SK-N-SH (cell line): ENCODE measurements around the gene NOD2. TPM values are rescaled to one million over a fixed set of nuclear protein-coding genes. Genes with fewer than 3 reads are reported as not detected.

Experiments used
- CTCF ChIA-PET: fragments of 300-600, 350-600 bp; formaldehyde crosslinking; extraction: SDS; loops from one replicate; lab custom pipeline; 2021; lab: Yijun Ruan, JAX
- POLR2A ChIA-PET: fragments of 350-600 bp; sonication (Branson Sonifier 250); formaldehyde crosslinking; extraction: SDS; loops from one replicate; lab custom pipeline; 2020; ENCODE audit warnings: antibody characterized with exemption, inconsistent platforms; lab: Yijun Ruan, JAX
- DNase-seq: peaks from one replicate; pipeline ENCODE4 v3.0.0; 2012
- H2AFZ ChIP-seq: fragments of 200-600 bp; sonication (generic); 2 replicates; pipeline ENCODE4 v1.8.1; 2016; ENCODE audit warnings: antibody characterized with exemption, mild to moderate bottlenecking, low read depth
- H3F3A ChIP-seq: fragments of 200-600 bp; sonication (generic); replicated peaks from 2 replicates; pipeline ENCODE3; 2016; ENCODE audit warnings: antibody characterized with exemption, mild to moderate bottlenecking; ENCODE audit not compliant: insufficient read depth
- H3K27ac ChIP-seq, 2 experiments: fragments of 200-500 bp in 1 of 2; fragments of 200-600 bp in 1 of 2; sonication (Bioruptor generic) in 1 of 2; sonication (generic), shearing (Covaris generic) in 1 of 2; 2 replicates each; pipeline versions ENCODE4 v1.5.1 to v1.6.1; 2014 to 2016; ENCODE audit warnings: low read depth in 2 of 2, inconsistent platforms in 1 of 2, low read length in 1 of 2, mild to moderate bottlenecking in 1 of 2, mixed read lengths in 1 of 2
- H3K27me3 ChIP-seq: fragments of 200-600 bp; sonication (generic), shearing (Covaris generic); 2 replicates; pipeline ENCODE4 v1.6.1; 2016; ENCODE audit warnings: mixed run types; ENCODE audit not compliant: insufficient read depth
- H3K36me3 ChIP-seq, 2 experiments: fragments of 200-500 bp in 1 of 2; fragments of 200-600 bp in 1 of 2; sonication (Bioruptor generic) in 1 of 2; sonication (generic) in 1 of 2; replicated peaks in 1 of 2; 2 replicates each; pipeline versions ENCODE3 to v1.5.1; 2014 to 2016; ENCODE audit warnings: low read length in 1 of 2, mild to moderate bottlenecking in 1 of 2; ENCODE audit not compliant: insufficient read depth in 2 of 2, control insufficient read depth in 1 of 2
- H3K4me1 ChIP-seq, 2 experiments: fragments of 200-500 bp in 1 of 2; fragments of 200-600 bp in 1 of 2; sonication (Bioruptor generic) in 1 of 2; sonication (generic), shearing (Covaris generic) in 1 of 2; 2 replicates each; pipeline versions ENCODE4 v1.5.1 to v1.6.1; 2014 to 2016; ENCODE audit warnings: low read depth in 1 of 2, low read length in 1 of 2, mixed run types in 1 of 2; ENCODE audit not compliant: insufficient read depth in 2 of 2, control insufficient read depth in 1 of 2
- H3K4me2 ChIP-seq: fragments of 200-600 bp; sonication (generic), shearing (Covaris generic); 2 replicates; pipeline ENCODE4 v1.6.1; 2017; ENCODE audit warnings: mixed run types
- H3K4me3 ChIP-seq, 2 experiments: fragments of 200-500 bp in 1 of 2; fragments of 200-600 bp in 1 of 2; sonication (Bioruptor generic) in 1 of 2; sonication (generic), shearing (Covaris generic) in 1 of 2; 2 replicates each; pipeline versions ENCODE4 v1.5.1 to v1.8.1; 2014 to 2016; ENCODE audit warnings: low read depth in 2 of 2, inconsistent platforms in 1 of 2, low read length in 1 of 2, mild to moderate bottlenecking in 1 of 2, mixed read lengths in 1 of 2, moderate library complexity in 1 of 2
- H3K79me2 ChIP-seq: fragments of 200-600 bp; sonication (generic); 2 replicates; pipeline ENCODE4 v1.8.1; 2017; ENCODE audit warnings: mild to moderate bottlenecking; ENCODE audit not compliant: insufficient read depth
- H3K9ac ChIP-seq: fragments of 200-600 bp; sonication (generic); 2 replicates; pipeline ENCODE4 v1.6.1; 2017; ENCODE audit warnings: mixed run types
- H3K9me2 ChIP-seq: fragments of 200-600 bp; sonication (generic); 2 replicates; pipeline ENCODE4 v1.6.1; 2017; ENCODE audit warnings: mixed run types
- H3K9me3 ChIP-seq: fragments of 200-600 bp; sonication (generic); 2 replicates; pipeline ENCODE4 v1.6.1; 2017; ENCODE audit warnings: mixed run types, mild to moderate bottlenecking, moderate library complexity
- H4K20me1 ChIP-seq: fragments of 200-600 bp; sonication (generic); 2 replicates; pipeline ENCODE4 v1.6.1; 2017; ENCODE audit warnings: mild to moderate bottlenecking, mixed run types; ENCODE audit not compliant: insufficient read depth
- GATA2 ChIP-seq: sonication (generic); formaldehyde crosslinking; IDR thresholded peaks from 2 replicates; pipeline ENCODE4 v1.5.0; 2020; ENCODE audit warnings: mild to moderate bottlenecking, missing genetic modification reagents
- MXI1 ChIP-seq: IDR thresholded peaks from 2 replicates; pipeline ENCODE4 v1.6.1; 2012; ENCODE audit warnings: mild to moderate bottlenecking, low read depth, low read length, improper control_type of control experiment
- NRF1 ChIP-seq: IDR thresholded peaks from 2 replicates; pipeline ENCODE4 v1.6.1; 2012; ENCODE audit warnings: low read depth, mild to moderate bottlenecking, low read length
- RFX5 ChIP-seq: IDR thresholded peaks from 2 replicates; pipeline ENCODE4 v1.6.1; 2012; ENCODE audit warnings: mild to moderate bottlenecking, improper control_type of control experiment, low read length
- SIN3A ChIP-seq: IDR thresholded peaks from 2 replicates; pipeline ENCODE4 v1.6.1; 2012; ENCODE audit warnings: low read depth, mild to moderate bottlenecking, low read length, moderate library complexity, borderline replicate concordance
- TCF12 ChIP-seq: IDR thresholded peaks from 2 replicates; pipeline ENCODE4 v1.4.0; 2012
- TEAD4 ChIP-seq: IDR thresholded peaks from 2 replicates; pipeline ENCODE4 v1.4.0; 2012; ENCODE audit warnings: mild to moderate bottlenecking, borderline replicate concordance; ENCODE audit not compliant: insufficient read depth
- YY1 ChIP-seq: IDR thresholded peaks from 2 replicates; pipeline ENCODE4 v1.4.0; 2012; ENCODE audit warnings: low read depth, mild to moderate bottlenecking
- WGBS: methylation state at CpG from one replicate; pipeline ENCODE4 v1.1.6; 2017; ENCODE audit warnings: low lambda C conversion rate; 5-methylcytosine and 5-hydroxymethylcytosine counted together
- polyA plus RNA-seq, 3 experiments: library from polyadenylated mRNA; depleted of rRNA; stranded (reverse); fragments of >200 nt; gene quantifications; 2 replicates each; pipeline ENCODE4 v1.2.3, GENCODE V29; 2012
- TF ChIP-seq, protein P1 (sequence below): IDR thresholded peaks from 2 replicates; pipeline ENCODE4 v1.6.1; 2012; ENCODE audit warnings: mild to moderate bottlenecking, low read depth, low read length, moderate library complexity

The NOD2 gene
- polyA plus RNA-seq, 1 of the 3 experiments (the other 2 are of a cell fraction): not detected

DNA sequence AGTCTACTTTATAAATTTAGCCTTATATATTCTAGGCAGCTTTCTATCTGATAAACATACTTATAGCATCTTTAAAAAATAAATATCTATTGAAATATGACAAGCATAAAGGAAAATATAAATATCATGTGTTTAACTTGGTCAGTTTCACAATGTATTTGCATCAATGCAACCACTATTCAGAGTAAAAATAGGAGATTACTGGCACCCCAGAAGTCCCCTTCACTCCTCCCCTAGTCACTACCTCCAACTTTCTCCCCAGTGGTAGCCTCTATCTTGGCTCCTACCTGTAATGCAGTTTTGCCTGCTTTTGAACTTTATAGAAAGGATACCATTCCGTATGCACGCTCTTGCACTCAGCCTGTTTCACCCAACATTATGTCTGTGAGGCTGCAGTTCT is 3.2 kb upstream of the NOD2 start:
- no peaks in the 10 kb centered on the region for H3K79me2 ChIP-seq
- H3K9me3 ChIP-seq: no peaks in the 10 kb centered on the region
- DNase-seq: no peak
- H3K4me1 ChIP-seq: no peaks in the 10 kb centered on the region; a peak in 1 of 4 replicates
- 59% methylated on average over 2 of the region's 2 CpGs for WGBS
- H3K4me3 ChIP-seq: no peak overlapping the region
- no peak overlapping the region for H3K4me2 ChIP-seq
- H3K9ac ChIP-seq: no peak overlapping the region
- ChIA-PET CTCF (interaction anchor here (1.2 kb wide), 1 partner anchor 116 kb away, joined by 3 read pairs; no protein-coding TSS in a partner anchor), POLR2A (no interaction called here)
- no peaks in the 10 kb centered on the region for H3K9me2 ChIP-seq
- H3K36me3 ChIP-seq: no peaks in the 10 kb centered on the region
- no peaks in the 10 kb centered on the region; the same call in 1 of the 2 replicates for H3K27me3 ChIP-seq
- H3F3A ChIP-seq: no peaks in the 10 kb centered on the region
- H3K27ac ChIP-seq: no peak overlapping the region
- no peak overlapping the region for H2AFZ ChIP-seq
- H4K20me1 ChIP-seq: no peaks in the 10 kb centered on the region
- TF ChIP-seq TCF12 (no peak), RFX5 (no peak), NRF1 (no peak), SIN3A (no peak)

- Histone ChIP-seq H4K20me1 (no peaks in the 10 kb centered on the region), H3K9ac (no peak overlapping the region), H3K27me3 (no peaks in the 10 kb centered on the region; the same call in 1 of the 2 replicates), H3K4me2 (no peak overlapping the region), H3K79me2 (no peaks in the 10 kb centered on the region), H3K9me2 (no peaks in the 10 kb centered on the region), H3K4me1 (peaks cover 0 to 2% of the 10 kb centered on the region in 2 experiments; a peak in 1 of 4 replicates), H3F3A (no peaks in the 10 kb centered on the region), H3K27ac (no peak overlapping the region), H2AFZ (no peak overlapping the region), H3K4me3 (no peak overlapping the region), H3K36me3 (no peaks in the 10 kb centered on the region), H3K9me3 (no peaks in the 10 kb centered on the region)
- ChIA-PET CTCF (no interaction called here), POLR2A (no interaction called here)
- TF ChIP-seq, protein P1, sequence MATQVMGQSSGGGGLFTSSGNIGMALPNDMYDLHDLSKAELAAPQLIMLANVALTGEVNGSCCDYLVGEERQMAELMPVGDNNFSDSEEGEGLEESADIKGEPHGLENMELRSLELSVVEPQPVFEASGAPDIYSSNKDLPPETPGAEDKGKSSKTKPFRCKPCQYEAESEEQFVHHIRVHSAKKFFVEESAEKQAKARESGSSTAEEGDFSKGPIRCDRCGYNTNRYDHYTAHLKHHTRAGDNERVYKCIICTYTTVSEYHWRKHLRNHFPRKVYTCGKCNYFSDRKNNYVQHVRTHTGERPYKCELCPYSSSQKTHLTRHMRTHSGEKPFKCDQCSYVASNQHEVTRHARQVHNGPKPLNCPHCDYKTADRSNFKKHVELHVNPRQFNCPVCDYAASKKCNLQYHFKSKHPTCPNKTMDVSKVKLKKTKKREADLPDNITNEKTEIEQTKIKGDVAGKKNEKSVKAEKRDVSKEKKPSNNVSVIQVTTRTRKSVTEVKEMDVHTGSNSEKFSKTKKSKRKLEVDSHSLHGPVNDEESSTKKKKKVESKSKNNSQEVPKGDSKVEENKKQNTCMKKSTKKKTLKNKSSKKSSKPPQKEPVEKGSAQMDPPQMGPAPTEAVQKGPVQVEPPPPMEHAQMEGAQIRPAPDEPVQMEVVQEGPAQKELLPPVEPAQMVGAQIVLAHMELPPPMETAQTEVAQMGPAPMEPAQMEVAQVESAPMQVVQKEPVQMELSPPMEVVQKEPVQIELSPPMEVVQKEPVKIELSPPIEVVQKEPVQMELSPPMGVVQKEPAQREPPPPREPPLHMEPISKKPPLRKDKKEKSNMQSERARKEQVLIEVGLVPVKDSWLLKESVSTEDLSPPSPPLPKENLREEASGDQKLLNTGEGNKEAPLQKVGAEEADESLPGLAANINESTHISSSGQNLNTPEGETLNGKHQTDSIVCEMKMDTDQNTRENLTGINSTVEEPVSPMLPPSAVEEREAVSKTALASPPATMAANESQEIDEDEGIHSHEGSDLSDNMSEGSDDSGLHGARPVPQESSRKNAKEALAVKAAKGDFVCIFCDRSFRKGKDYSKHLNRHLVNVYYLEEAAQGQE: no peak
- no peak for TF ChIP-seq TEAD4
- no peak for TF ChIP-seq YY1
- TF ChIP-seq MXI1: no peak
- TF ChIP-seq GATA2 (CRISPR knock-in tag): no peak
- DNase-seq: no peak
- WGBS: 80% methylated on average over 4 of the region's 4 CpGs
Observed at GRCh38 chr16:50692644-50692998, 785 bp upstream of the NOD2 start.
